ENCODE results near the gene PRRC2C. TPM values are rescaled to one million over a fixed set of nuclear protein-coding genes. Genes with fewer than 3 reads are reported as not detected.

Gene PRRC2C
- total RNA-seq, 4 donors from 2014 or later = 61.7 to 125 (median 94.9) TPM

DNA sequence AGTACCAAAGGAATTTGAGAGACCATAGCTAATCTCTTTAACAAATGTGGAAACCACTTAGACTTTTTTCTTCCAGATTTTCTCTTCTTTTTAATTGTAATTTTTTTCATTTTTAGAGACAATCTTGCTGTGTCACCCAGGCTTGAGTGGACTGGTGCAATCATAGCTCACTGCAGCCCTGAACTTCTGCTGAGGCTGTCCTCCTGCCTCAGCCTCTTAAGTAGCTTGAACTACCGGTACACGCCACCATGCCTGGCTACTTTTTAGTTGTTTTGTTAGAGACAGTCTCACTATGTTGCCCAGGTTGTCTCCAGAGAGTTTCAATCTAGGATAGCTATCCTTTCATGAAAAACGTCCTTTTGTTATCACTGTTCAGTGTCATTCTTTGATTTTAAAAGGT lies 15.0 kb downstream of the PRRC2C start:
- Histone ChIP-seq H3K4me1 (peaks cover 6 to 42% (median 23%) of the 10 kb centered on the region in 4 donors), H3K4me3 (no peak overlapping the region), H3K27me3 (no peaks in the 10 kb centered on the region), H3K27ac (no peak overlapping the region), H3K36me3 (no peaks in the 10 kb centered on the region), H3K9me3 (no peaks in the 10 kb centered on the region)
- intact Hi-C loops (cut with DNase I; ENCODE audit: low total_unique reads) = no loop called here
- in situ Hi-C loops (cut with MboI; ENCODE audit: low pct_ligation_motif_present in 1 of 4, low pct_unique_long_range_greater_than_20kb in 1 of 4, low sequenced_read_pairs in 3 of 4) = no loop called here
- WGBS, 2 donors (ENCODE audit: low coverage in 1 of 2) = 84% methylated on average over 3 of the region's 3 CpGs
- DNase-seq = no peak
- TF ChIP-seq, protein P1, sequence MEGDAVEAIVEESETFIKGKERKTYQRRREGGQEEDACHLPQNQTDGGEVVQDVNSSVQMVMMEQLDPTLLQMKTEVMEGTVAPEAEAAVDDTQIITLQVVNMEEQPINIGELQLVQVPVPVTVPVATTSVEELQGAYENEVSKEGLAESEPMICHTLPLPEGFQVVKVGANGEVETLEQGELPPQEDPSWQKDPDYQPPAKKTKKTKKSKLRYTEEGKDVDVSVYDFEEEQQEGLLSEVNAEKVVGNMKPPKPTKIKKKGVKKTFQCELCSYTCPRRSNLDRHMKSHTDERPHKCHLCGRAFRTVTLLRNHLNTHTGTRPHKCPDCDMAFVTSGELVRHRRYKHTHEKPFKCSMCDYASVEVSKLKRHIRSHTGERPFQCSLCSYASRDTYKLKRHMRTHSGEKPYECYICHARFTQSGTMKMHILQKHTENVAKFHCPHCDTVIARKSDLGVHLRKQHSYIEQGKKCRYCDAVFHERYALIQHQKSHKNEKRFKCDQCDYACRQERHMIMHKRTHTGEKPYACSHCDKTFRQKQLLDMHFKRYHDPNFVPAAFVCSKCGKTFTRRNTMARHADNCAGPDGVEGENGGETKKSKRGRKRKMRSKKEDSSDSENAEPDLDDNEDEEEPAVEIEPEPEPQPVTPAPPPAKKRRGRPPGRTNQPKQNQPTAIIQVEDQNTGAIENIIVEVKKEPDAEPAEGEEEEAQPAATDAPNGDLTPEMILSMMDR (IDR thresholded peaks at IDR 0.05) = no peak
- TF ChIP-seq POLR2AphosphoS5 (IDR thresholded peaks at IDR 0.05) (no peak), EP300 (IDR thresholded peaks at IDR 0.05; ENCODE audit: low read depth) (no peak), POLR2A (IDR thresholded peaks at IDR 0.05) (no peak)

DNA sequence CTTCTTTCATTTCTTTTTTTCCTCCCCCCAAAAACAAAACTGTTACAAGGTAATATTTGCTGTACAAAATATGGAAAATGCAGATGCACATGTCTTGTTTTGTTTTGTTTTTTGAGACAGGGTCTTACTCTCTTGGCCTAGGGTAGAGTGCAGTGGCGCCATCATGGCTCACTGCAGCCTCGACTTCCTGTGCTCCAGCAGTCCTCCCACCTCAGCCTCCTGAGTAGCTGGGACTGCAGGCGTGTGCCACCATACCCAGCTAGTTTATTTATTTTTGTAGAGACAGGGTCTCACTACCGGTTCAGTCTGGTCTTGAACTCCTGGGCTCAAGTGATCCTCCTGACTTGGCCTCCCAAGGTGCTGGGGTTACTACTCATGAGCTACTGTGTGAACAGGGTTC lies 15.5 kb downstream of the PRRC2C start:
- in situ Hi-C loops (cut with MboI; ENCODE audit: low pct_ligation_motif_present in 1 of 4, low pct_unique_long_range_greater_than_20kb in 1 of 4, low sequenced_read_pairs in 3 of 4) = no loop called here
- no peak for DNase-seq
- H3K27ac ChIP-seq = no peak overlapping the region
- WGBS, 2 donors (ENCODE audit: low coverage in 1 of 2) = 100% methylated on average over 3 to 4 of the region's 4 CpGs
- H3K4me3 ChIP-seq = no peak overlapping the region
- peaks cover 6 to 37% (median 24%) of the 10 kb centered on the region in 4 donors for H3K4me1 ChIP-seq
- TF ChIP-seq, protein P1 (IDR thresholded peaks at IDR 0.05) = no peak
- TF ChIP-seq EP300 (IDR thresholded peaks at IDR 0.05; ENCODE audit: low read depth) (no peak), POLR2AphosphoS5 (IDR thresholded peaks at IDR 0.05) (no peak), POLR2A (IDR thresholded peaks at IDR 0.05) (no peak)
- no peaks in the 10 kb centered on the region for H3K27me3 ChIP-seq
- intact Hi-C loops (cut with DNase I; ENCODE audit: low total_unique reads) = no loop called here
- no peaks in the 10 kb centered on the region for H3K9me3 ChIP-seq
- no peaks in the 10 kb centered on the region for H3K36me3 ChIP-seq

DNA sequence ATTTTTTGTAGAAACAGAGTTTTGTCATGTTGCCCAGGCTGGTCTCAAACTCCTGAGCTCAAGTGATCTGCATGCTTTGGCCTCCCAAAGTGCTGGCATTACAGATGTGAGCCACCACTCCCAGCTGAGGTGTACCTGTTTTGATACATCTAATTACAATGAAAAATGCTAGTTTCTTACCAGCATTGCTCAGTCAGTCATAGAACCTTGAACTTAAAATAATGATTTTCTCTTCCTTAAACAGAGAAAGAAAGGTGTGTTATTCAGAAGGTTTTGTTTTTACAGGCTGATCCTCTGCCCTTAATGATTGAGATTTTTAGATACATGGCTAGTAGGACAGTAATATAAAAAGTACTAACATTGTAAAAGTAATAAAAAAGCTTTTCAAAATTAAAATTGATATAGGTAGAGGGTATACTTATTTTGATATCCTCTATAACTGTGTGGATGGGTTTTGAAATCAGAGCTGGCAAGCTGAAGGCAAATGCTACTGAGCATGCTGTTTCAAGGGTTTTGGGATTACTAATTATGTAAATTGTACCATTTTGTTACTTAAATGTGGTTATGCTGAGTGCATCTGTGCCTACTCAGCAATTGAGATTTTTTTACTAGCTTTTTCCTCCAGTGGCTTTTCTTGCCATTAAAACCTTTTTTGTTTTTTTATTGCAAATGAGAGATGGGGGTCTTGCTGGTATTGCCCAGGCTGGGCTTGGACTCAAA lies 16.1 kb downstream of the PRRC2C start:
- peaks cover 6 to 37% (median 28%) of the 10 kb centered on the region in 4 donors for H3K4me1 ChIP-seq
- H3K9me3 ChIP-seq = no peaks in the 10 kb centered on the region
- H3K27me3 ChIP-seq = no peaks in the 10 kb centered on the region
- in situ Hi-C loops (cut with MboI; ENCODE audit: low pct_ligation_motif_present in 1 of 4, low pct_unique_long_range_greater_than_20kb in 1 of 4, low sequenced_read_pairs in 3 of 4) (no loop called here), intact Hi-C loops (cut with DNase I; ENCODE audit: low total_unique reads) (no loop called here)
- H3K4me3 ChIP-seq = no peak overlapping the region
- TF ChIP-seq POLR2A (IDR thresholded peaks at IDR 0.05) (no peak), POLR2AphosphoS5 (IDR thresholded peaks at IDR 0.05) (no peak), EP300 (IDR thresholded peaks at IDR 0.05; ENCODE audit: low read depth) (no peak)
- TF ChIP-seq, protein P1 (IDR thresholded peaks at IDR 0.05) = no peak
- H3K36me3 ChIP-seq = no peaks in the 10 kb centered on the region
- DNase-seq = no peak
- H3K27ac ChIP-seq = no peak overlapping the region

DNA sequence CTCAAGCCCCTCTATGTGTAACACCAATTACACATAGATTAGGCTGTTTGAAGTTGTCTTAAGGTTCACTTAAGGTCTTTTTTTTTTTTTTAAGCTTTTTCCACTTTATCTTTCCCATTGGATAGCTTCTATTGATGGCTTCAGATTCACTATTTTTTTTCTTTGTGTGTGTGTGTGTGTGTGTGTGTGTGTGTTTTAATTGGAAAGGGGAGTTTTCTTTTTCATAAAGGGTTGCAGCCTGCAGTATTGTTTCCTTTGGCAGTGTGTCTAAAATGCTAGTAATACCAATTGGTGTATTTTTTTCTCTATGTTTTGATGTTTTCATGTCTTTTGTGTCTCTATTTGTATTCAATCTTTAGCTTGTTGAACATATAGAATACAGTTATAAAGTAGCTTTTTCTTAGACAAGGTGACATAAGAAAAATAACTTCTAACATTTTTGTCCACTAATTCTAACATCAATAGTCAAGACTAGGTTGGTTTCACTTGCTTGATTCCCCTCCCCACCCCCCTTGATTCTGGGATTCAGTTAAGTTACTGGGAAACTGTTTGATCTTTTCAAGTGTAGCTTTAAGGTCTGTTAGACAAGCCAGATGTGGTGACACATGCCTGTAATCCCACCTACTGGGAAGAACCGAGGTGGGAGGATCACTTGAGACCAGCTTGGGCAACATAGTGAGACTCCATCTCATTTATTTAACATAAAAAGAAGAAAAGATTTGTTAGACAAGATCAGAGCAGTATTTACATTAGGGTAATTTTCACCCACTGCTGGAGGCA lies 21.4 kb downstream of the PRRC2C start:
- TF ChIP-seq, protein P1 (IDR thresholded peaks at IDR 0.05) = no peak
- TF ChIP-seq EP300 (IDR thresholded peaks at IDR 0.05; ENCODE audit: low read depth) = no peak
- Histone ChIP-seq H3K27ac (no peak overlapping the region), H3K36me3 (no peaks in the 10 kb centered on the region), H3K27me3 (no peaks in the 10 kb centered on the region), H3K4me1 (peaks cover 0 to 45% (median 16%) of the 10 kb centered on the region in 4 donors), H3K9me3 (no peaks in the 10 kb centered on the region), H3K4me3 (no peak overlapping the region)
- whole genome bisulfite sequencing, 2 donors (ENCODE audit: low coverage in 1 of 2) = 62% methylated on average over 1 of the region's 1 CpG; no CpG with 5 or more reads in 1 of the 2 donors
- intact Hi-C loops (cut with DNase I; ENCODE audit: low total_unique reads) (no loop called here), in situ Hi-C loops (cut with MboI; ENCODE audit: low pct_ligation_motif_present in 1 of 4, low pct_unique_long_range_greater_than_20kb in 1 of 4, low sequenced_read_pairs in 3 of 4) (no loop called here)
- no peak for DNase-seq
